Measurements from ENCODE around the gene ANKRD65. TPM values are rescaled to one million over a fixed set of nuclear protein-coding genes. Genes with fewer than 3 reads are reported as not detected.
"Not testable (repeated sequence)": the region's sequence is repeated elsewhere in the genome, so short reads cannot be mapped to it uniquely, and the experiment has no call there.

Gene ANKRD65
- total RNA-seq, 1 donor from 2014 or later: 1.4 TPM

- DNase-seq: no peak
Measured at GRCh38 chr1:1393428-1393827, 27.6 kb downstream of the ANKRD65 start.

- DNase-seq: no peak
Measured at GRCh38 chr1:1393014-1393413, 28.1 kb downstream of the ANKRD65 start.

DNA sequence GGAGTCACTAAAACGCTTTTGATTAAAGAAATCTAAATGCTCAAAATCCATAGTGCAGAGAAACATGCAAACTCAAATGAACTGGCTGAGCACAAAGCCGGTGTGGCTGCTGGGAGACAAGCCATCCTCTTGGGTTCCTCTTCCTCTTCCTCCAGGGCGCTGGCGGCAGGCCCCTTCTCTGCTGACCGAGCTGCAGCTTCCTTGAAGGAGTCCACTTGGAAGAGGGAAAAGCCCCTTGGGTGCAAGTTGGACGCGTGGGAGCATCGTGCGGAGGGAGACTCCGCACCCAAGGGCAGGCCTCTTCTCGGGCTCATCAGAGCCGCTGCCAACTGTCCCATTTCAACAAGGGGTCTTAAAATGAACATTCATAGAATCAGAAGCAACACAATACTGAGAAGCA, 29.9 kb downstream of the ANKRD65 start:
- no peak for DNase-seq

DNA sequence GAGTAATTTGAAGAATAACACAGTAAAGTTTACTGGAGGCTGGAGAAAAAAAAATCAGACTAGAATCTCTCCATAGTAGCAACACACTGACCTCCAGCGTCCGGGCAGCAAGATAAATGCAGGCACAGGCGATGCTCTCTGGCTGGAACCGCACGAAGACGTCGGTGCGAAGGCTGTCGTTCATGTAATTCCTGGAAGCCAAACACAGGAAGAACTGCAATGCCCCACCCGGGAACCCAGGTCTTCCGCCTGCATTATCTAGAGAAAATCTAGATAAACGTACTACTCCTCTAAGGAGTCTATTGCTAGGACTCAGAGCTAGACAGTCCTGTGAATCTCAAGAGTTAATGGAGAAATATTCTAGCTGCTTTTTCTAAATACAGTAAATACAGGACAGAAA, 30.4 kb downstream of the ANKRD65 start:
- no peak for DNase-seq

DNA sequence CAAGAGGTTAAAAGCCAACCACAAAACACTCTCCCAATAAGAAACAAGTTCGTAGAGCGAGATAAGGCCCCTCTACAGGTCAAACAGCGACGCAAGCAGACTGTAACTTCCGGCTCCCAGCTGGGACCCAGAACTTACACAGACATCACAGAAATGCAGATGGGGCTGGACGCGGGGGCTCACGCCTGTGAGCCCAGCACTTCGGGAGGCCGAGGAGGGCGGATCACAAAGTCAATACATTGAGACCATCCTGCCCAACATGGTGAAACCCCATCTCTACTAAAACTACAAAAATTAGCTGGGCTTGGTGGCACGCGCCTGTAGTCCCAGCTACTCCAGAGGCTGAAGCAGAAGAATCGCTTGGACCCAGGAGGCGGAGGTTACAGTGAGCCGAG, 33.0 kb downstream of the ANKRD65 start:
- no peak for DNase-seq

GRCh38 chr1:1387098-1388077, 33.7 kb downstream of the ANKRD65 start:
- DNase-seq: no peak

GRCh38 chr1:1385931-1386330, 35.1 kb downstream of the ANKRD65 start:
- no peak for DNase-seq

- not testable (repeated sequence) for DNase-seq
Measured at GRCh38 chr1:1385339-1385738, 35.7 kb downstream of the ANKRD65 start.

DNA sequence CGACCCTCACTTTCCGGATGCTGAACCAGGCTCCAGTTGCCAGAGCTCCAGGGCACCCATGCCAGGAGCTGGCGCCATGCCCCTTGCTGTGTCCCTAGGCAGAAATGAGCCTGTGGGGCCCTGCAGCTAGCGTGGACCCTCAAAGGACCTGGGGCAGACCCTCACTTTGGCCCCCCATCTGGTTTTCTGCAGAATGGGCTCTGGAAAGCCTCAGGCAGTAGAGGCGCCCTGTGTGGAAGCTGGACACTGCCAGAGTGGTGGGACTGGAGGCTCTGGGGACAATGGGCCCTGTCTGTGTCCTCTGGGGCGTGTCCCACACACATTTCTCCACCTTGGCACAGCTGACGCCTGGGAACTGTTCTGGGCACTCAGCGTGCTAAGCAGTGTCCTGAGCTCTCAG, 39.8 kb downstream of the ANKRD65 start:
- no peak for DNase-seq

DNA sequence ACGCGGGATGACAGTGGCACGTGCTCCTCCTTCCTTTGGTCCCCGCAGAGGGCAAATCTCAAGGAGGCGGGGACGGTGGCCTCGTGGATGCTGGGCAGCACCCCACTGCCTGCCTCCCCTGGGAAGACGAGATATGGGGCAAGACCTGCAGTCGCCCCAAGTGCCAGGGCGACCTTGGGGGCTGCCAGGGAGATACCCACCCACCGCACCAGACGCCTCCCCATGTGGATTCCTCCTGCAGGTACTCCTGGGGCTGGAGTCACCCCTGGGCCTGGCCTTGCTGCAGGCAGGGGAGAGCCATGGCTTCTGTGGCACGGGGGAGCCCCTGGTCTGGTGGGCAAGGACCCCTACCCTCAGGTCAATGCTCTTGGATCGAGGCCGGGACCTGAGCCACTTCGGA, 40.2 kb downstream of the ANKRD65 start:
- DNase-seq: no peak

- DNase-seq: no peak
Measured at GRCh38 chr1:1377540-1378205, 43.4 kb downstream of the ANKRD65 start.

DNA sequence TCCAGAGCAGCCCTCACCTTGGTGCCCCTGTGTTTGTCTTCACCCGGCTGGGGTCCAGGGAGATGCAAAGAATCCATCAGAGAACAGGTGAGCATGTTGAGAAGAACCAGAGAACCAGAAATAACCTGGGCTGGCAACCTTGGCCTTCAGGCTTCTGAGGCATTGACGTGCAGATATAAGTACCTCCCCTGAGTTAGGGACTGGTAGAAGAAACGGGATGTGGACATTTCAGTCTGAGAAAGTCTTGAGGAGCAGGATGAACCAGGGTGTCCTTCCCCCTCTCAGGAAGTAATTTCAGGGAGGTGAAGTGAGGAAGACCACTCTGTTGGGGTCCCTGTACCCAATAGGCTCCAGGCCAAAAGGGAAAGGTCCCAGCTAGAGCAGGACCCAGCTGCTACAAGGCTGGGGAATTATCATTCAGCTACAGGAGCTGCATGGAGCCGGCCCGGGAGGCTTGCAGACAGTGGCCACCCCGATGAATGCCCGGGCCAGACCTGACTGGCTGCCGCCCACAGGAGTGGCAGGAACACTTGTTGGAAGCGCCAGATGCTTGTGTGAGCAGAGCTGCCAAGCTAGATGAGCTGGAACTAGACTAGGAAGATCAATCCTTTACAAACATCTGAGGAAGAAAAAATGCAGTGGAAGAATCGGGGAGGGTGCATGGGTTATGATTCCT, 44.4 kb downstream of the ANKRD65 start:
- DNase-seq: no peak

- peak; percentile 97 for DNase-seq
Measured at GRCh38 chr1:1374929-1375662, 46.0 kb downstream of the ANKRD65 start, which contains the start of gene AURKAIP1. TSS of gene AURKAIP1 (minus strand) at chr1:1375207. CDS start at chr1:1374756, 451 bp downstream.

GRCh38 chr1:1374589-1374928, 46.5 kb downstream of the ANKRD65 start:
- no peak for DNase-seq

GRCh38 chr1:1373815-1374588, 47.1 kb downstream of the ANKRD65 start:
- DNase-seq: no peak

DNA sequence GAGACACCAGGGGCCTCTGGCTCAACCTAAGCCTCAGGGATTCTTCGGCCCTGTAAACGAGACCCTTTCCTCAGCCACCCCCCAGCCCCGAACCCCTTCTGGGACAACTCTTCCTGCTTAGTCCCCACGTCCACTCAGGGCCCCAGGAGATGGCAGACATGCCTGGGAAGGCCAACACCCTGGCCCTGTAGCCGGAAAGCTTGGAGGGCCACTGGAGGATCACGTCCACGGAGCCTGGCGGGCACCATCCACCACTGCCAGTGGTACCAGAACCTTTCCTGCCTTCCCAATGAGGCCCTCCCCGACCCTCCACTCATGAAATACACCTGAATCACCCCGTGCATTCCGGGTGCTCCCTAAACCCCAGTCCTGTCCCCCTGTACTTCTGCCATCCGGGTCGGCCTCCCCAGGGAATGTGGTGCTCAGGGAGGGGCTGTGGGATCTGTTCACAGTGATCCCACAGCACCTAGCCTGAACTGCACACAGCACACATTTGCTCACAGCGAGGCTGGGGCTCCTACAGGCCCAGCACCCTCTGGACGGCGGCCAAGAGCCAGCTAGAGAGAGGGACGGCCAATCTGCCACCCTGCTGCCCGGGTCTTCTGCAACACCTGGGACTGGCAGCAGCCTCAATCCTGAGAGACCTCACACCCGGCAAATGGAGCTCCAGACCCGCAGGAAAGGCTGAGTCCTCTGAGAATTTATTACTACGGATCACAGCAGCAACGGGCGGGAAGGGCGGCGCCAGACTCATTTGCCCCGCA, 47.8 kb downstream of the ANKRD65 start:
- DNase-seq: no peak

DNA sequence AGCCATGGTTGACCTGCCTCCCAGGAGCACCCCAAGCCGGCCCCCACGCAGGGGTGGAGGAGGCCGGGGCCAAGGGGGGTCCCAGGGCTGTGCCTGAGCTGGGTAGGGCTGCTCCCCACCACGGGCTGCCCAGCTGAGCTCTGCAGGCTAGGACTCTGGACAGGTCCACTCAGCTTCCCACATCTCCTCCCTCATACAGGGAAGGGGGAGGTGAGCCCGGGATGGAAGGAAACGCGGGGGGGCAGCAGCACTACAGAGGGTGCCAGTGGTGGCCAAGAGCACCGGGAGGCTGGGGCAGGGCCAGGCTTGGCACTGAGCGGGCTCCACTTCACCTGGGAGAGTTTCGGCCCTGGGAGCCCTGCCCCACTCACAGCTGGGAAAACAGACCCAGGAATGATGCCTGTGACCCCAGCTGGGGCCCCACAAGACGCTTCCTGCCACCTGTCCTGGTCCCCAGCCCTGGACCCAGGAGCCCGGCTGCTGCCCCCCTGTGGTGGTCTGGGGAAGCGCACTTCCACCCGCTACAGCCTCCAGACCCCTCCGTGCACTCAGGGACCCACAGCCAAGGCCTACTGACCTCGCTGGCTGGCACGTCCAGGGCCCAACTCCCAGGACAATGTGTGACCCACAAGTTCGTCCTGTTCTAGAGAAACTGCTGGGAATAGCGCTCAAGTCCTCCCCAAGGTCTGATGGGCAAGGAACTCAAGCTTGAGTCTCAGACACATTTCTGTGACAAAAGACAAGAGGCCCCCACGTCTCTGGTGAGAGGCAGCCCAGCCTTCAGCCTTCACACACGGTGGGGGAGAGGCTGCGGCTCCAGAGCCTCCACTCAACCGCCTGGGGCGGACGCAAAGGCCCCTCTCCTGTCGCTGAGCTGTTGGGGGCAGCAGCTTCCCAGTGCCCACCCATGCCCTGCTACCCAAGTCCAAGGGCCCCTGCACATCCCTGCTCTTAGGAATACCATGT, 49.0 kb downstream of the ANKRD65 start:
- DNase-seq: no peak

GRCh38 chr1:1371364-1371745, 49.7 kb downstream of the ANKRD65 start:
- no peak for DNase-seq

GRCh38 chr1:1370771-1371300, 50.2 kb downstream of the ANKRD65 start:
- no peak for DNase-seq
